K562 (cell line): ENCODE data around the gene EEA1. TPM values are rescaled to one million over a fixed set of nuclear protein-coding genes. Genes with fewer than 3 reads are reported as not detected.

Experiments
- ATAC-seq: fragments of 200-7000 bp; cut with Tn5 transposase; 3 replicates; pipeline ENCODE4 v1.9.1; 2020; ENCODE audit warnings: moderate library complexity
- BruUV-seq: library from RNA; stranded (reverse); fragments of 400-500 nt; replicated peaks from 2 replicates; lab custom pipeline; 2021; lab: Mats Ljungman, UMichigan
- CTCF ChIA-PET: fragments of 300-600 bp; formaldehyde crosslinking; extraction: SDS; loops from one replicate; lab custom pipeline; 2021; ENCODE audit warnings: low intra/inter-chr PET ratio; lab: Yijun Ruan, JAX
- POLR2A ChIA-PET: fragments of 300-600, 350-650 bp; sonication (Branson Sonifier 250); formaldehyde crosslinking; extraction: SDS; loops from one replicate; lab custom pipeline; 2021; ENCODE audit warnings: antibody characterized with exemption, inconsistent platforms; lab: Yijun Ruan, JAX
- DNase-seq, 4 experiments: peaks; one replicate each; pipeline versions ENCODE4 v3.0.0 to v3.0.0-alpha.2; 2011 to 2018; ENCODE audit warnings: low spot score in 3 of 4, mixed read lengths in 3 of 4; ENCODE audit errors: extremely low read depth in 1 of 4
- FAIRE-seq: peaks from 2 replicates; lab custom pipeline; 2011; peaks lifted over from hg19 to GRCh38; lab: Jason Lieb, UNC
- H2AFZ ChIP-seq: 2 replicates; pipeline ENCODE4 v1.6.0; 2011; ENCODE audit warnings: low read depth, low read length, control low read depth, inconsistent platforms
- H3K27ac ChIP-seq: fragments of 200-600 bp; 3 replicates; pipeline ENCODE4 v1.8.0; 2011; ENCODE audit warnings: low read depth, mild to moderate bottlenecking, control low read depth, inconsistent platforms, low read length, moderate library complexity, mixed read lengths; ENCODE audit errors: extremely low read depth
- H3K27me3 ChIP-seq, 2 experiments: fragments of 300-600 bp in 1 of 2; 2 replicates in 1 of 2; 3 replicates in 1 of 2; pipeline versions ENCODE4 v1.6.0 to v1.8.0; 2011; ENCODE audit warnings: inconsistent platforms in 2 of 2, low read length in 2 of 2, mild to moderate bottlenecking in 1 of 2, mixed read lengths in 1 of 2, moderate library complexity in 1 of 2; ENCODE audit not compliant: control insufficient read depth in 2 of 2, insufficient read depth in 2 of 2
- H3K36me3 ChIP-seq: fragments of 300-600 bp; 3 replicates; pipeline ENCODE4 v1.8.0; 2011; ENCODE audit warnings: mild to moderate bottlenecking, low read length, inconsistent platforms; ENCODE audit not compliant: control insufficient read depth, insufficient read depth
- H3K4me1 ChIP-seq, 2 experiments: fragments of 200-600 bp in 1 of 2; replicated peaks in 1 of 2; 2 replicates in 1 of 2; 3 replicates in 1 of 2; pipeline versions ENCODE4 v1.5.1 to v1.8.0; 2011; ENCODE audit warnings: inconsistent platforms in 2 of 2, low read length in 2 of 2, mild to moderate bottlenecking in 1 of 2, mixed read lengths in 1 of 2, moderate library complexity in 1 of 2; ENCODE audit not compliant: control insufficient read depth in 2 of 2, insufficient read depth in 2 of 2
- H3K4me2 ChIP-seq: 2 replicates; pipeline ENCODE4 v1.6.1; 2011; ENCODE audit warnings: low read length, control low read depth, inconsistent platforms, mixed read lengths; ENCODE audit not compliant: insufficient read depth
- H3K4me3 ChIP-seq: fragments of 200-600 bp; sonication (generic), shearing (Covaris generic); 2 replicates; pipeline ENCODE4 v1.5.1; 2016; ENCODE audit warnings: control low read depth, inconsistent platforms
- H3K79me2 ChIP-seq: fragments of 200-600 bp; 3 replicates; pipeline ENCODE4 v1.8.0; 2011; ENCODE audit warnings: low read length, inconsistent platforms; ENCODE audit not compliant: control insufficient read depth, insufficient read depth
- H3K9ac ChIP-seq, 2 experiments: 2 replicates each; pipeline versions ENCODE4 v1.6.0 to v1.6.1; 2011; ENCODE audit warnings: low read depth in 2 of 2, low read length in 2 of 2, control low read depth in 1 of 2, inconsistent platforms in 1 of 2, mild to moderate bottlenecking in 1 of 2, mixed read lengths in 1 of 2; ENCODE audit not compliant: insufficient read depth in 1 of 2
- H3K9me1 ChIP-seq: one replicate; pipeline ENCODE4 v1.6.0; 2011; ENCODE audit warnings: inconsistent platforms, mild to moderate bottlenecking, low read length, moderate library complexity; ENCODE audit not compliant: control insufficient read depth, insufficient read depth
- H3K9me3 ChIP-seq: replicated peaks from 2 replicates; pipeline ENCODE4 v1.5.1; 2011; ENCODE audit warnings: low read depth, low read length, inconsistent platforms; ENCODE audit not compliant: control insufficient read depth, insufficient read depth
- H4K20me1 ChIP-seq: replicated peaks from 2 replicates; pipeline ENCODE4 v1.6.1; 2011; ENCODE audit warnings: low read length, inconsistent platforms, mixed read lengths; ENCODE audit not compliant: control insufficient read depth, insufficient read depth
- EP300 ChIP-seq: IDR thresholded peaks from 2 replicates; pipeline ENCODE4 v1.6.1; 2012; ENCODE audit warnings: low read length, improper control_type of control experiment
- ETS2 ChIP-seq: IDR thresholded peaks from 2 replicates; pipeline ENCODE4 v1.6.1; 2016; ENCODE audit warnings: borderline replicate concordance, missing genetic modification characterization, mild to moderate bottlenecking, moderate library complexity, missing compliant biosample characterization; ENCODE audit not compliant: poor library complexity, severe bottlenecking
- HEY1 ChIP-seq: fragments of 250-450 bp; sonication (Bioruptor Pico); IDR thresholded peaks from 2 replicates; pipeline ENCODE4 v1.5.0; 2020; ENCODE audit warnings: mild to moderate bottlenecking, moderate library complexity, borderline replicate concordance
- HMGN3 ChIP-seq: IDR thresholded peaks from 2 replicates; pipeline ENCODE4 v1.6.1; 2011; ENCODE audit warnings: borderline replicate concordance, low read depth, mild to moderate bottlenecking, mixed read lengths, low read length; ENCODE audit not compliant: insufficient read length; ENCODE audit errors: extremely low read depth
- KLF1 ChIP-seq: fragments of 450-650 bp; IDR thresholded peaks from 2 replicates; pipeline ENCODE4 v1.6.1; 2016; ENCODE audit warnings: missing genetic modification characterization, missing compliant biosample characterization
- KLF16 ChIP-seq: IDR thresholded peaks from 2 replicates; pipeline ENCODE4 v1.6.1; 2016; ENCODE audit warnings: antibody characterized with exemption
- LCOR ChIP-seq: sonication (generic); formaldehyde crosslinking; IDR thresholded peaks from 2 replicates; pipeline ENCODE4 v1.8.0; 2022; ENCODE audit warnings: mild to moderate bottlenecking, missing genetic modification reagents
- MEF2A ChIP-seq: IDR thresholded peaks from 2 replicates; pipeline ENCODE4 v1.6.1; 2011; ENCODE audit warnings: low read depth, mild to moderate bottlenecking, low read length, moderate library complexity; ENCODE audit not compliant: control insufficient read depth
- PHB2 ChIP-seq: fragments of 450-650 bp; IDR thresholded peaks from 2 replicates; pipeline ENCODE4 v1.6.1; 2017; ENCODE audit warnings: low read depth
- RBM22 ChIP-seq: fragments of 200-400 bp; formaldehyde crosslinking; IDR thresholded peaks from 2 replicates; pipeline ENCODE4 v1.6.1; 2018; ENCODE audit warnings: low read length, low read depth; ENCODE audit not compliant: poor library complexity, severe bottlenecking
- RBM34 ChIP-seq: fragments of 200-400 bp; formaldehyde crosslinking; IDR thresholded peaks from 2 replicates; pipeline ENCODE4 v1.6.1; 2018; ENCODE audit warnings: low read length, borderline replicate concordance; ENCODE audit not compliant: insufficient read depth
- SMARCA4 ChIP-seq: fragments of 450-650 bp; IDR thresholded peaks from 2 replicates; pipeline ENCODE4 v1.6.1; 2016
- TBL1XR1 ChIP-seq, 2 experiments: IDR thresholded peaks; 2 replicates each; pipeline ENCODE4 v1.6.1; 2012; ENCODE audit warnings: improper control_type of control experiment in 2 of 2, low read length in 2 of 2, mild to moderate bottlenecking in 1 of 2
- TCF3 ChIP-seq: sonication (generic); formaldehyde crosslinking; IDR thresholded peaks from 2 replicates; pipeline ENCODE4 v1.4.0; 2020; ENCODE audit warnings: mild to moderate bottlenecking, missing genetic modification reagents
- ZBTB8A ChIP-seq: fragments of 450-650 bp; IDR thresholded peaks from 2 replicates; pipeline ENCODE4 v1.6.1; 2018; ENCODE audit warnings: mild to moderate bottlenecking, moderate library complexity; ENCODE audit not compliant: partially characterized antibody
- ZKSCAN3 ChIP-seq: fragments of 250-450 bp; sonication (Bioruptor Pico); IDR thresholded peaks from 2 replicates; pipeline ENCODE4 v1.4.0; 2020
- ZNF143 ChIP-seq: sonication (generic); formaldehyde crosslinking; IDR thresholded peaks from 2 replicates; pipeline ENCODE4 v1.9.0; 2022; ENCODE audit warnings: mild to moderate bottlenecking, missing genetic modification reagents
- WGBS: fragments of 100-300 bp; shearing (Covaris generic); methylation state at CpG from one replicate; pipeline ENCODE4 v1.1.6; 2016; ENCODE audit warnings: low coverage, mixed read lengths; ENCODE audit not compliant: insufficient coverage; ENCODE audit errors: missing lambda C conversion rate; 5-methylcytosine and 5-hydroxymethylcytosine counted together
- in situ Hi-C: fragments of 300-500 bp; cut with MboI; formaldehyde crosslinking; loops from 4 replicates; pipeline ENCODE4 v1.15.0; 2018; ENCODE audit warnings: inconsistent platforms, mixed read lengths
- intact Hi-C: fragments of 100-400 bp; cut with micrococcal nuclease; formaldehyde crosslinking; loops from 2 replicates; pipeline ENCODE4 v1.14.2; 2022
- polyA plus RNA-seq, 8 experiments: library from polyadenylated mRNA; depleted of rRNA in 4 of 8; stranded (reverse) in 5 of 8; unstranded in 3 of 8; fragments of >200 nt; fragmentation: Nextera tagmentation in 2 of 8; fragmentation: Illumina TruSeq in 1 of 8; extraction: Ambion mirVana in 2 of 8; extraction: Trizol in 1 of 8; gene quantifications; 2 replicates each; pipeline versions ENCODE4 v1.2.1 to v1.2.3, GENCODE V29; 2011 to 2014; ENCODE audit warnings: inconsistent platforms in 1 of 8, missing spikeins in 1 of 8
- total RNA-seq, 7 experiments: library from RNA; depleted of rRNA in 6 of 7; stranded (reverse); fragments of >200 nt in 6 of 7; fragmentation: Illumina TruSeq in 2 of 7; extraction: Trizol in 2 of 7; gene quantifications; 2 replicates each; pipeline versions ENCODE4 v1.2.1 to v1.2.3, GENCODE V29; 2011 to 2021; ENCODE audit warnings: low replicate concordance in 1 of 7
- TF ChIP-seq, protein P1 (sequence below), 3 experiments: IDR thresholded peaks in 2 of 3; conservative IDR thresholded peaks in 1 of 3; 2 replicates each; pipeline ENCODE4 v1.5.1; 2011 to 2012; ENCODE audit warnings: low read length in 3 of 3, mild to moderate bottlenecking in 3 of 3, control low read depth in 2 of 3, improper control_type of control experiment in 1 of 3, inconsistent platforms in 1 of 3, low read depth in 1 of 3, mixed read lengths in 1 of 3, moderate library complexity in 1 of 3; ENCODE audit not compliant: insufficient read depth in 2 of 3
- TF ChIP-seq, protein P2 (sequence below): fragments of 450-650 bp; formaldehyde crosslinking; IDR thresholded peaks from 2 replicates; pipeline ENCODE4 v1.4.0; 2020; ENCODE audit warnings: mild to moderate bottlenecking, moderate library complexity

Gene EEA1
- total and polyA plus RNA-seq, 9 of the 15 experiments (the other 6 are each of a cell fraction or from before 2014, with no cell fraction given), result 3.5 to 17.1 (median 7.5) TPM

DNA sequence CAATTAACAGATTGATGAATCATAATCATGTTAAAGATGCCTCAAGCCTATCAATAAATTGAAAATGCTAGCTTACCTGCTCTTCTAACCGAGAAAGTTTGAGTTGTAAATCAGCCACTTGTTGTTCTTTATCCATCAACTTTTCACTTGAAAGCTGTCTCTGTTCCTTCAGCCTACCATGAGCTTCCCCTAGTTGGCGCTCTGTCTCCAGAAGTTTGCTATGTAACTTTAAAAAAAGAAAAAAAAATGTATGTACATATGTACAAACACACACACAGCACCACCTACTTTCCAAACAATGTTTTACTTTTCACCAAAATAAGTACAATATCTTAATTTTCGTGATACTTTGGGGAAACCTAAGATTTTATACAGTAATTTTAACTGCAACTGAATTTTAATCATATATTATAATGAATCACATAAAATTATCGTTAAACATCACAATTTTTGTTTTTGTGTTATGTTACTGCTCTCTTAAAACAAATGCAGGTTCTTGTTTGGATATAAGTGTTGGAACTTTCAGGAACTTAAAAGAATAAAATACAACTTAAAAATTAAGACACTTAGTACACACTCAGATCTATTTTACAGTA lies 101.2 kb downstream of the EEA1 start:
- H3K27ac ChIP-seq, result no peak overlapping the region
- no peaks in the 10 kb centered on the region for H3K9me1 ChIP-seq
- no peak overlapping the region for H2AFZ ChIP-seq
- intact Hi-C loops, result loop anchor here (5.0 kb wide), 1 partner anchor 99 kb away; the partner anchor contains the start of gene EEA1
- WGBS, result 32% methylated on average over 4 of the region's 4 CpGs
- no peak overlapping the region for H3K4me2 ChIP-seq
- no peaks in the 10 kb centered on the region for H3K79me2 ChIP-seq
- no peak overlapping the region for H3K4me3 ChIP-seq
- peaks cover 25% of the 10 kb centered on the region for H3K36me3 ChIP-seq
- ChIA-PET POLR2A (interaction anchor here (1.0 kb wide), 1 partner anchor 14 kb away, joined by 4 read pairs; no protein-coding TSS in a partner anchor), CTCF (interaction anchor here (0.6 to 0.9 kb wide), 3 partner anchors 126 to 592 kb away, joined by 3 read pairs; no protein-coding TSS in a partner anchor)
- ATAC-seq (peak; percentile 82), FAIRE-seq (peak; percentile 73), DNase-seq (peak; percentile 15 to 61 (median 29))
- no peaks in the 10 kb centered on the region for H3K27me3 ChIP-seq
- no peaks in the 10 kb centered on the region for H4K20me1 ChIP-seq
- no peaks in the 10 kb centered on the region for H3K9me3 ChIP-seq
- in situ Hi-C loops, result loop anchor here (10.0 kb wide), 1 partner anchor 107 kb away; no protein-coding TSS in a partner anchor
- H3K4me1 ChIP-seq, result no peaks in the 10 kb centered on the region; a peak in 1 of 5 replicates
- no peak overlapping the region for H3K9ac ChIP-seq
- BruUV-seq, result no TSS peak
- peak; percentile 26; the same call in 1 of the 2 replicates for TF ChIP-seq LCOR
- TF ChIP-seq, protein P1, sequence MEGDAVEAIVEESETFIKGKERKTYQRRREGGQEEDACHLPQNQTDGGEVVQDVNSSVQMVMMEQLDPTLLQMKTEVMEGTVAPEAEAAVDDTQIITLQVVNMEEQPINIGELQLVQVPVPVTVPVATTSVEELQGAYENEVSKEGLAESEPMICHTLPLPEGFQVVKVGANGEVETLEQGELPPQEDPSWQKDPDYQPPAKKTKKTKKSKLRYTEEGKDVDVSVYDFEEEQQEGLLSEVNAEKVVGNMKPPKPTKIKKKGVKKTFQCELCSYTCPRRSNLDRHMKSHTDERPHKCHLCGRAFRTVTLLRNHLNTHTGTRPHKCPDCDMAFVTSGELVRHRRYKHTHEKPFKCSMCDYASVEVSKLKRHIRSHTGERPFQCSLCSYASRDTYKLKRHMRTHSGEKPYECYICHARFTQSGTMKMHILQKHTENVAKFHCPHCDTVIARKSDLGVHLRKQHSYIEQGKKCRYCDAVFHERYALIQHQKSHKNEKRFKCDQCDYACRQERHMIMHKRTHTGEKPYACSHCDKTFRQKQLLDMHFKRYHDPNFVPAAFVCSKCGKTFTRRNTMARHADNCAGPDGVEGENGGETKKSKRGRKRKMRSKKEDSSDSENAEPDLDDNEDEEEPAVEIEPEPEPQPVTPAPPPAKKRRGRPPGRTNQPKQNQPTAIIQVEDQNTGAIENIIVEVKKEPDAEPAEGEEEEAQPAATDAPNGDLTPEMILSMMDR (IDR thresholded peaks at IDR 0.05 in 2 of 3, conservative IDR thresholded peaks at IDR 0.05 in 1 of 3; ENCODE audit: insufficient read depth in 2 of 3, low read depth in 1 of 3, low read length in 3 of 3), result peak; percentile 69 to 84 (median 76)
- no peak for TF ChIP-seq PHB2
- TF ChIP-seq KLF1 (tag), result no peak
- TF ChIP-seq, protein P2, sequence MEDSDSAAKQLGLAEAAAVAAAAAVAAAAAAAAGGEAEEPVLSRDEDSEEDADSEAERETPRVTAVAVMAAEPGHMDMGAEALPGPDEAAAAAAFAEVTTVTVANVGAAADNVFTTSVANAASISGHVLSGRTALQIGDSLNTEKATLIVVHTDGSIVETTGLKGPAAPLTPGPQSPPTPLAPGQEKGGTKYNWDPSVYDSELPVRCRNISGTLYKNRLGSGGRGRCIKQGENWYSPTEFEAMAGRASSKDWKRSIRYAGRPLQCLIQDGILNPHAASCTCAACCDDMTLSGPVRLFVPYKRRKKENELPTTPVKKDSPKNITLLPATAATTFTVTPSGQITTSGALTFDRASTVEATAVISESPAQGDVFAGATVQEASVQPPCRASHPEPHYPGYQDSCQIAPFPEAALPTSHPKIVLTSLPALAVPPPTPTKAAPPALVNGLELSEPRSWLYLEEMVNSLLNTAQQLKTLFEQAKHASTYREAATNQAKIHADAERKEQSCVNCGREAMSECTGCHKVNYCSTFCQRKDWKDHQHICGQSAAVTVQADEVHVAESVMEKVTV (CRISPR knock-in tag), result peak; percentile 42; the same call in 1 of the 2 replicates
- TF ChIP-seq EP300, result 0 out of 2 replicates have a peak, but pooled peaks have one; percentile 14
- no peak for TF ChIP-seq ZNF143 (CRISPR knock-in tag)
- no peak for TF ChIP-seq ETS2 (tag)
- no peak for TF ChIP-seq MEF2A
- no peak for TF ChIP-seq HMGN3
- TF ChIP-seq HEY1 (CRISPR knock-in tag), result no peak
- no peak for TF ChIP-seq RBM34
- peak; percentile 31; the same call in 1 of the 2 replicates for TF ChIP-seq SMARCA4
- no peak for TF ChIP-seq RBM22
- TF ChIP-seq TBL1XR1 (IDR thresholded peaks at IDR 0.05; ENCODE audit: low read length in 2 of 2), result no peak
- TF ChIP-seq KLF16, result 0 out of 2 replicates have a peak, but pooled peaks have one; percentile 48
- TF ChIP-seq ZKSCAN3 (CRISPR knock-in tag), result no peak
- 0 out of 2 replicates have a peak, but pooled peaks have one; percentile 13 for TF ChIP-seq TCF3 (CRISPR knock-in tag)
- no peak for TF ChIP-seq ZBTB8A
